HK-2 (cell line): Measurements from ENCODE around the gene CHRNA1.

ENCODE experiments used
- DNase-seq: peaks from one replicate; pipeline ENCODE4 v3.0.0-alpha.2; 2018; ENCODE audit not compliant: unreplicated experiment

Gene CHRNA1

GRCh38 chr2:174781996-174782395 lies 17.7 kb upstream of the CHRNA1 start:
- no peak for DNase-seq

- no peak for DNase-seq
Measured at GRCh38 chr2:174781298-174781697, 17.0 kb upstream of the CHRNA1 start.

- DNase-seq, result no peak
Measured at GRCh38 chr2:174780856-174781255, 16.6 kb upstream of the CHRNA1 start.

- DNase-seq, result no peak
Measured at GRCh38 chr2:174780191-174780840, 16.0 kb upstream of the CHRNA1 start.

- DNase-seq, result no peak
Measured at GRCh38 chr2:174779361-174779928, 15.2 kb upstream of the CHRNA1 start.

- peak; percentile 72 for DNase-seq
Measured at GRCh38 chr2:174778085-174778981, 14.1 kb upstream of the CHRNA1 start.

- DNase-seq, result no peak
Measured at GRCh38 chr2:174777347-174778084, 13.2 kb upstream of the CHRNA1 start.

- DNase-seq, result no peak
Measured at GRCh38 chr2:174776675-174777074, 12.4 kb upstream of the CHRNA1 start.

- DNase-seq, result no peak
Measured at GRCh38 chr2:174776223-174776622, 12.0 kb upstream of the CHRNA1 start.

- no peak for DNase-seq
Measured at GRCh38 chr2:174775571-174775980, 11.3 kb upstream of the CHRNA1 start.

- DNase-seq, result no peak
Measured at GRCh38 chr2:174774886-174775285, 10.6 kb upstream of the CHRNA1 start.

- no peak for DNase-seq
Measured at GRCh38 chr2:174773215-174773614, 8.9 kb upstream of the CHRNA1 start.

GRCh38 chr2:174772472-174772801 lies 8.2 kb upstream of the CHRNA1 start:
- no peak for DNase-seq

GRCh38 chr2:174771631-174772471 lies 7.6 kb upstream of the CHRNA1 start:
- DNase-seq, result peak; percentile 71

GRCh38 chr2:174771136-174771535 lies 6.9 kb upstream of the CHRNA1 start:
- DNase-seq, result no peak

- DNase-seq, result no peak
Measured at GRCh38 chr2:174768557-174768956, 4.3 kb upstream of the CHRNA1 start.

- no peak for DNase-seq
Measured at GRCh38 chr2:174766271-174766670, 2.0 kb upstream of the CHRNA1 start.

GRCh38 chr2:174765576-174765975 lies 1.3 kb upstream of the CHRNA1 start:
- DNase-seq, result no peak

GRCh38 chr2:174763780-174764179 lies 492 bp downstream of the CHRNA1 start:
- no peak for DNase-seq

- DNase-seq, result no peak
Measured at GRCh38 chr2:174762464-174762863, 1.8 kb downstream of the CHRNA1 start.

GRCh38 chr2:174761837-174762236 lies 2.4 kb downstream of the CHRNA1 start:
- no peak for DNase-seq
